Activated naive CD8-positive, alpha-beta T cell treated with anti-CD3 and anti-CD28 coated beads, Interleukin-2, amount 50 U/mL, for 24 hours (primary cell): ENCODE results near the gene RELN.
"Not testable (repeated sequence)": the region's sequence is repeated elsewhere in the genome, so short reads cannot be mapped to it uniquely, and the experiment has no call there.

Source experiments
- ATAC-seq: fragments of 150-1000 bp; cut with Tn5 transposase; one replicate; pipeline ENCODE4 v1.10.0; 2021
- DNase-seq: peaks from one replicate; pipeline ENCODE4 v3.0.0; 2021
- H3K27ac Mint-ChIP-seq: one replicate; pipeline ENCODE4 v1.8.0; 2021; ENCODE audit warnings: mild to moderate bottlenecking, mixed read lengths
- H3K27me3 Mint-ChIP-seq: one replicate; pipeline ENCODE4 v1.8.0; 2021; ENCODE audit warnings: mixed read lengths
- H3K36me3 Mint-ChIP-seq: one replicate; pipeline ENCODE4 v1.8.0; 2021; ENCODE audit warnings: low read depth, mixed read lengths
- H3K4me1 Mint-ChIP-seq: one replicate; pipeline ENCODE4 v1.8.0; 2021; ENCODE audit warnings: mixed read lengths
- H3K4me3 Mint-ChIP-seq: one replicate; pipeline ENCODE4 v1.8.0; 2021; ENCODE audit warnings: mild to moderate bottlenecking, moderate library complexity, mixed read lengths
- H3K9me3 Mint-ChIP-seq: one replicate; pipeline ENCODE4 v1.8.0; 2021; ENCODE audit warnings: mixed read lengths

The RELN gene

DNA sequence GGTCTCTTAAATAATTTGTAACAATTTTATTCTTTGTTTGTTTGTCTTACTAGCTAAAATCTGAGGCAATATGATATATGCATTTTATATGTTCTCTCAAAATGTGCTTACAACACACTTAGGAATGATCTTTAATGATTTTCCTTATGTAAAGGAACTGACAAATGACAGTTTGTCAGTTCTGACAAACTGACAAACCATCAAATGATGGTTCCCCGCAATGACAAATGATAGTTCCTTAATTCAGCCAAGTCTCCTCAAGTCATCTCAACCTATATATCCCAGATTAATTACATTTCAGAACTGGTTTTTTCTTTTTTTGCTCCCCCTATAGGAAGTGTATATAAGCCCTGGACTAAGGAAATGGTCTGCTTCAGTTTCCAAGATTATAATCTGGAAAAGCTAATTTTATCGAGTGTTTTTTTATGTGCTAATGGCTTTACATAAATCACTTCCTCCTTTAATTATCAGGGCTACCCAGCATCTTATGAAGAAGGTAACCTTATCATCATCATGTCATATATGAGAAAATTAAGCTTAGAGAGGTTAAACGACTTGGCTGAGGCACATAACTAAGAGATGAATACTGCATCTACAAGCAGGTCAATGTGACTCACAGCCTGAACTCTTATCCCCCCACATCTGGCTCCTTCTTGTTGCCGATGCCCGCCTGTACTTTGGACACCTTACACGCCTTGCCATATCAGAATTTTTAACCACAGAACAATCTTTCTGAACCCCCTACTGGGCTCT, 75.1 kb downstream of the RELN start:
- Mint-ChIP-seq H3K4me3 (no peak overlapping the region), H3K36me3 (no peaks in the 10 kb centered on the region), H3K4me1 (no peaks in the 10 kb centered on the region)

DNA sequence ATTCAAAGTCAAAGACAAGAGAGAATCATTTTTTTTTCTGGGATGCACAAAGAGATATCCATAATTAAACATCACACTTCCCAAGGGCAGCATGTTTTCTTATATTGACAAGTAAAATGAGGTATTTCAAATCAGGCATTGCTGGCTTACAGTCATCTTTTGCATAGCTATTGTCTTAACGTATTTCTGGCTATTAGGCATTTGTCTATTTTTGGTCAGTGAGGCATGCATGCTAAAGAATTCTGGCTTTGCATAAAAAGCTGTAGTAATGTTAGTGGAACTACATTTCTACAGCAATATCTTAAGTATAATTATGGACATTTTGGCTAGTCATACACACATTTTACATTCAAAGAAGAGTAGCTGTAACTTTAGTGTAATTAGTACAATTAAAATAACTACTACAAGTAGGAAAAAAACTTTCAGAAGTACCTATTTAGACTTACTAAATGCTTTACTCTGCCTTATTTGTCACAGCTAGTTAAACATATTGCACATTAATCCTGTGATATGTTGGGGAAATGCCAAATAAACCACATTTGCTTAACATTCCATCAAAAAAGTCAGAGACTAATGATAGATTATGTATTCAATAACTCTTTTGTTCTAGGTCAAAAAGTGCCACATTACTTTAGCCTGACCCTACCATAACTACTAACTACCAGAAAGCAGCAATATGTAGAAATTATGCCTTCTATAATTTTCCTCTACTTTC, 76.4 kb downstream of the RELN start:
- peaks cover 3% of the 10 kb centered on the region for H3K9me3 Mint-ChIP-seq
- H3K4me3 Mint-ChIP-seq, result no peak overlapping the region
- no peaks in the 10 kb centered on the region for H3K4me1 Mint-ChIP-seq
- H3K36me3 Mint-ChIP-seq, result no peaks in the 10 kb centered on the region
- DNase-seq (no peak), ATAC-seq (no peak)
- peaks cover 6% of the 10 kb centered on the region for H3K27me3 Mint-ChIP-seq
- no peak overlapping the region for H3K27ac Mint-ChIP-seq

More for the DNA sequence above, 75.1 kb downstream of the RELN start:
- DNase-seq, result no peak
- peaks cover 6% of the 10 kb centered on the region for H3K27me3 Mint-ChIP-seq
- peaks cover 3% of the 10 kb centered on the region for H3K9me3 Mint-ChIP-seq
- H3K27ac Mint-ChIP-seq, result no peak overlapping the region
- no peak for ATAC-seq

- H3K9me3 Mint-ChIP-seq, DNase-seq, H3K4me1 Mint-ChIP-seq, ATAC-seq, H3K27ac Mint-ChIP-seq, H3K4me3 Mint-ChIP-seq, H3K27me3 Mint-ChIP-seq, H3K36me3 Mint-ChIP-seq: not testable (repeated sequence)
Measured at GRCh38 chr7:103911015-103911414, 78.4 kb downstream of the RELN start.

- ATAC-seq (no peak), DNase-seq (no peak)
- Mint-ChIP-seq H3K36me3 (no peaks in the 10 kb centered on the region), H3K4me3 (no peak overlapping the region), H3K4me1 (no peaks in the 10 kb centered on the region), H3K9me3 (no peaks in the 10 kb centered on the region), H3K27me3 (peaks cover 2% of the 10 kb centered on the region), H3K27ac (no peak overlapping the region)
Measured at GRCh38 chr7:103905997-103906396, 83.5 kb downstream of the RELN start.

DNA sequence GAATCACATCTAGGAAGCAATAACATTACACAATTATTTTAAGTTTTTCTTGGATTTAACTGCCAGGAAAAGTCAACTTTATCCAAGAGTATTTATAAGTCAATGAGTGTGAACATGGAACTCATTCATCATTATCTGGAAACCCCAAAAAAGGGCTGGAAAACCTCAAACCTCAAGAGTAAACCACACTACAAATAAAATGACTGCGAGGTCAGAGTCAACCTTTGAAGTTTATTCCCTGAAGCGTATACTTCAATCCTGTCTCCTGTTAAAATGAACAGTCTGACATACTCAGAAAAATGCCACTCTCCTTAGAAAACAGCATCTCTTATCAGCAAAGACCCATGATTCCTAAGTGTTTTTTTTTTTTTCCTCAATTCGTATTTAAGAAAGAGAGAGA, 86.5 kb downstream of the RELN start:
- Mint-ChIP-seq H3K9me3 (no peaks in the 10 kb centered on the region), H3K4me1 (no peaks in the 10 kb centered on the region), H3K36me3 (no peaks in the 10 kb centered on the region), H3K27ac (no peak overlapping the region), H3K4me3 (no peak overlapping the region), H3K27me3 (peaks cover 2% of the 10 kb centered on the region)
- no peak for ATAC-seq
- no peak for DNase-seq

DNA sequence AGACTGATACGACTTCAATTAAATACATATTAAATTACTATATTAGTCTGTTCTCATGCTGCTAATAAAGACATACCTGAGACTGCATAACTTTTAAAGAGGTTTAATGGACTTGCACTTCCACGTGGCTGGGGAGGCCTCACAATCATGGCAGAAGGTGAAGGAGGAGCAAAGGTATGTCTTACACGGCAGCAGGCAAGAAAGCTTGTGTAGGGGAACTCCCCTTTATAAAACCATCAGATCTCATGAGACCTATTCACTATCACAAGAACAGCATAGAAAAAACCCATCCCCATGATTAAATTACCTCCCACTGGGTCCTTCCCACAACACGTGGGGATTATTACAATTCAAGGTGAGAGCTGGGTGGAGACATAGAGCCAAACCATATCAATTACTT, 92.6 kb downstream of the RELN start:
- not testable (repeated sequence) for H3K27me3 Mint-ChIP-seq, DNase-seq, ATAC-seq, H3K27ac Mint-ChIP-seq, H3K4me3 Mint-ChIP-seq, H3K4me1 Mint-ChIP-seq, H3K9me3 Mint-ChIP-seq, H3K36me3 Mint-ChIP-seq

DNA sequence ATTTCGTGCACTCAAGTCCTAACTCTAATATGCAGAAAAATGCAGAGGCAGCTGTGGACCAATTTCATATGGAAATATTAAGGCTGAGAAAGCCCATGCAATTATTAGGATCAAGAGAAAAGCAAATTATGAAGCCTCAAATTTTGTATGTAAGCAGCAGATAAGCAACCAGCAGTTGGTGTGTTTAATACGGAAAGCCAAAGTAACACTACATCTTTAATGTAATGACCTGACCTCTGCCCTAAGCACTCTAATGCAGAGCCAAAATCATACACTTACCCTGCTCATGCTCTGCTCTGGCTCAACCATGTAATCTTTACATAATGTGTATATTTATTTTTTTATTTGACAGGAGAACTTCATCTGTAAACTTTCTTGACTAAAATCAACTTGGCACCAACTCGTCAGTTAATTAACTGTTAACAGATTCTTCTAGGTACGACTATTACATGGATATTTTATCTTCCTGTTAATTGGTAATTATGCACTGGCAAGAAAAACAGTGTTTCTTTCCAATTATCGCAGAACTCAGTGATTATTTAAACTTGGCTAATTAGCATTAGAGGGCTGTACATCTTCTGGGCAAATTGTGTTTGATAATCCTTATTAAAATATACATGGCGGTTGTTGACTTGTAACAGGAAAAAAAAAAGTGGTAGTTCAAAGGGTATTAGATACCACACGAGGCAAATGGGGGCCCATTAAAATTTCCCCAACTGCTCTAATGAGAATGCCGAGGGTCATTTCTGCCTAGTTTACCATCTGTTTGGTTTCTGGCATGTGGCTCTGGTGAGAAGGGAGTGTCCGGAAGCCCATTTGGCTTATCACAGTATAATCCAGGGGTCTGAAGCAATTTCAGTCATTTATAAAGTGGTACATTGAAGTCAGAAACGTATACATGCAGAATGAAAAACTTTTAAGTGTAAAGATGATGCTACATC, 94.5 kb downstream of the RELN start:
- ATAC-seq (no peak), DNase-seq (no peak)
- Mint-ChIP-seq H3K4me3 (no peak overlapping the region), H3K9me3 (peaks cover 5% of the 10 kb centered on the region), H3K4me1 (no peaks in the 10 kb centered on the region), H3K27me3 (no peaks in the 10 kb centered on the region), H3K36me3 (no peaks in the 10 kb centered on the region), H3K27ac (no peak overlapping the region)

- no peak overlapping the region for H3K27ac Mint-ChIP-seq
- no peaks in the 10 kb centered on the region for H3K36me3 Mint-ChIP-seq
- H3K4me1 Mint-ChIP-seq, result no peaks in the 10 kb centered on the region
- DNase-seq (no peak), ATAC-seq (no peak)
- no peak overlapping the region for H3K4me3 Mint-ChIP-seq
- H3K9me3 Mint-ChIP-seq, result peaks cover 5% of the 10 kb centered on the region
- no peaks in the 10 kb centered on the region for H3K27me3 Mint-ChIP-seq
Measured at GRCh38 chr7:103893350-103893749, 96.1 kb downstream of the RELN start.

DNA sequence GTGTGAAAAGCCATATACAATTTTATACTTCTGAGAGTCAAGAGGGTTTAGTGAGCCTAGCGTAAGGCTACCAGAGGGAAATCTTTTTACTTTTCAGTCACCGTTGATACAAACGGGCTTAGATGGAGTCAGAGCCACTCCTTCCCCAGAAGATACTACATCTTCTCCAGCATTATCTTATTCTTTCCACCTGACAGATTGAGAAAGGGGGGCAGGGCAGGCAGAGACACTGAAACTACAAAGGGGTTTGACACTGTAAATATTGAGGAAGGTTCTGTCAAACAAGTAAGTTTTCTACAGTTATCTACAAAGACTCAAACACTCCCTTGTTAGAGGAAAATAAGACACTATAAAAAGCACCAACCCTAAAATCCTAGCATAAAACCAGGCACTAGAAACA, 100.0 kb downstream of the RELN start:
- no peak overlapping the region for H3K4me3 Mint-ChIP-seq
- H3K27me3 Mint-ChIP-seq, result no peaks in the 10 kb centered on the region
- H3K27ac Mint-ChIP-seq, result no peak overlapping the region
- no peak for DNase-seq
- H3K4me1 Mint-ChIP-seq, result no peaks in the 10 kb centered on the region
- H3K36me3 Mint-ChIP-seq, result no peaks in the 10 kb centered on the region
- no peaks in the 10 kb centered on the region for H3K9me3 Mint-ChIP-seq
- no peak for ATAC-seq

DNA sequence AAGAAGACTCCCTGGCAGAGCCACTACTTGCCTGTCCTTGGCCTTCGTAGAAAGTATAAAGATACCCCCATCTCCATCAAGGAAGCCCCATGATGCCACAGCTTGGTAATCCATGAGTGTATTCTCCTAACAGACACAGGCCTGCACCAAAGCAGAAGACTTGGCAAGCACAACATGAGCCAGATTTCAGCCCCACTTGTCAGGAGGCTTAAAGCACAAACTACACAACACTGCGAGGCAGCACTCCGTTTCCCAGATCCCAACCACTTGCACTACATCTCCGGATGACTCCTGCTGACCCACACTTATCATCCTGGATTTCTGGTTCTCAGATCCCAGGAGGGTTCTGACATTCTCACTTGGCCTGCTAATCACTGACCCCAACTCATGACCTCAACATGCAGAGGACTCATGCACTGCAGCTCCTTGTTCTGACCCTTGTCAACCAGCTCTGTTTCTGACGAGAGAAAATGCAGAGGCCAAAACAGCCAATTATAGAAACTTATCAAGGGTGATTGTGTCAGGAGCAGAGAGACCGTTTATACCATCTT, 100.8 kb downstream of the RELN start:
- Mint-ChIP-seq H3K4me3 (no peak overlapping the region), H3K4me1 (no peaks in the 10 kb centered on the region), H3K36me3 (no peaks in the 10 kb centered on the region), H3K27ac (no peak overlapping the region), H3K9me3 (no peaks in the 10 kb centered on the region), H3K27me3 (no peaks in the 10 kb centered on the region)
- ATAC-seq, result no peak
- no peak for DNase-seq

DNA sequence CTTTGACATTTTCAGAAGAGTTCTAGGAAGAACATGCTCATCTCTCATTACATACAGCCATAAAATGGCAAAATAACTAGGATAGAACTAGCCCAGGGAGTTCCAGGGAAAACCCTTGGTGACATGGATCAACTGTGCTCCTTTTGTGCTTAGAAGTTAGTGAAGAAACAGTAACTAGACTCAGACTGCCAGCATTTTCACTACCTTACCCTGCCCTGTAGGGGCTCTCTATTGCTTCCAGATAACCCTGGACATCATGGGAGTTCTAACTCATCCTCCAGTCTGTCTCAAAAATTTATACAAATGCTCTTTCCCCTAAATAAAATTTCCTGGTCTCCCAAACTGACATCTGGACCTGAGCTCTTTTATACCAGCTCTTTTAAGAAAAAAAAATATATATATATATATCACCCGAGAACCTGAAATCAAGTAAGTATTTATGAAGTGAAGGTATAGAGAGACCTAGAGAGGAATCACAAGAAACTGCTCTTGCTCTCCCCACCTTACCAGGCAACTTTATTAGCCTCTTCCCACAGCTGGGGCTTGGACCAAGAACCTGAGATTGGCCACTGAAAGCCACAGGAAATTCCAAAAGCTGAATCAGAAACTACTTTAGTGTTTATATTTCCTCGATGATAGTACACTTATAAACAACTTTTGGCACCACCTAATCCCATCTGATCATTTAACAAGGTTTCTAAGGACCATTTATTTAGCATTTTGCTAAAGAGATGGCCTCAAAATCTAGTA, 101.4 kb downstream of the RELN start:
- Mint-ChIP-seq H3K27ac (no peak overlapping the region), H3K36me3 (no peaks in the 10 kb centered on the region), H3K27me3 (peaks cover 2% of the 10 kb centered on the region), H3K9me3 (no peaks in the 10 kb centered on the region), H3K4me1 (no peaks in the 10 kb centered on the region), H3K4me3 (no peak overlapping the region)
- DNase-seq, result no peak
- no peak for ATAC-seq

DNA sequence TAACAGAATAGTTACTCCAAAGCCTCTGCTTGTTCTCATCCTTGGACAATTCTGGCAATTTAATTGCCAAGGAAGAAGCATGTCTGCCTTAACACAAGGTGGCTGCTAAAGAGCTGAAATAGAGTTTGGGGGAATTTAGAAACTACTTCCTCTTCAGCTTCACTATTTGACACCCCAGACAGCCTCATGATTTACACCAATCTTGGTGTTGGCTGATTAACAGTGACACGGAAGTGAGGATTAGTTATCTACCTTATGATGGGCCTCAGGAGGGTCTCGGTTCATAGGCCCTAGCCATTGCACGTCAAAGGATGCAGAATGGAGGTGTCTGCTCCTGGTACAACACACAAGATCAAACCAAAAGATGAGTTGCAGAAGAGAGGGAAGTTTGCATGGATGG, 102.4 kb downstream of the RELN start:
- Mint-ChIP-seq H3K9me3 (peaks cover 4% of the 10 kb centered on the region), H3K27ac (no peak overlapping the region), H3K4me1 (no peaks in the 10 kb centered on the region), H3K27me3 (peaks cover 2% of the 10 kb centered on the region), H3K36me3 (no peaks in the 10 kb centered on the region), H3K4me3 (no peak overlapping the region)
- DNase-seq (no peak), ATAC-seq (no peak)

DNA sequence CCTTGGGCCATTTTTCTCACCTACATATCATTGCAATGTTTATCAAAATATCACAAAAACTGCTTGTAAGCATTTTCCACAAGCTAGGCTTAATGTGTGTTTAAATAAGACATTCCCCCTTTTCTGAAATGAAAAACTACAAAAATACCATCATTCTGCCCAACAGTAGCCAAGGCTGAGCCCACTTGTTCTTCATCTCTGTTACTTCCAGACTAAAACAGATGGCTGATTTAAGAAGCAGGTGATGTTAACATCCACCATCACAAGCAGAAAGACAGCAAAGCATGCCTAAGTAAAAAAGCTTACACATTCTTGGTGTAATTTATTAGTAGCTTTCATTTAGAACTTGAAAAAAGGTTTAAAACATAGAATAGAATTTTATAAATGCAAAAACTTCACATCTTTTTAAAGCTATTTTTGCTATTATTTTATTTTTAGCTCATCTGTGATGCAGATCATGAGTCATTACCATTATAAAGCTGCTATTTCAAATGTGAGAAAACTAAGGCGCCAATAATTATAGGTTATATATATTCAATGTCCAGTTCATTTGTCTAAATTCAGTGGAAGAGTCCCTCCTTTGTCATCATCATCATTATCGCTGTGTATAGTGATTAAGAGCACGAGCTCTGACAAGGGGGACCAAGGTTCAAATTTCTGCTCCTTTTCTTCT, 109.4 kb downstream of the RELN start:
- H3K4me1 Mint-ChIP-seq, result no peaks in the 10 kb centered on the region
- DNase-seq (no peak), ATAC-seq (no peak)
- peaks cover 2% of the 10 kb centered on the region for H3K27me3 Mint-ChIP-seq
- H3K27ac Mint-ChIP-seq, result no peak overlapping the region
- no peak overlapping the region for H3K4me3 Mint-ChIP-seq
- H3K36me3 Mint-ChIP-seq, result no peaks in the 10 kb centered on the region
- peaks cover 8% of the 10 kb centered on the region for H3K9me3 Mint-ChIP-seq
